Erythroblast (primary cell): ENCODE measurements around the gene ASPHD1.

ENCODE experiments used
- GATA1 ChIP-seq: IDR thresholded peaks from 2 replicates; pipeline ENCODE4 v1.6.1; 2011; ENCODE audit warnings: low read depth, mild to moderate bottlenecking, control low read depth, low read length, moderate library complexity
- POLR2A ChIP-seq: IDR thresholded peaks from 2 replicates; pipeline ENCODE4 v1.6.1; 2011; ENCODE audit warnings: mild to moderate bottlenecking, low read length

GRCh38 chr16:29907973-29908372, 7.7 kb downstream of the ASPHD1 start:
- no peak for TF ChIP-seq POLR2A
- TF ChIP-seq GATA1, result no peak
